MCF 10A (cell line): ENCODE measurements around the gene FAM114A1. TPM values are rescaled to one million over a fixed set of nuclear protein-coding genes. Genes with fewer than 3 reads are reported as not detected.
"Not testable (repeated sequence)": the region's sequence is repeated elsewhere in the genome, so short reads cannot be mapped to it uniquely, and the experiment has no call there.

Experiments
- BruUV-seq: library from RNA; stranded (reverse); fragments of 400-500 nt; replicated peaks from 2 replicates; lab custom pipeline; 2021; lab: Mats Ljungman, UMichigan
- CTCF ChIA-PET: fragments of 300-600 bp; sonication (Branson Sonifier 250); formaldehyde crosslinking; extraction: SDS; loops from one replicate; lab custom pipeline; 2021; ENCODE audit warnings: antibody characterized with exemption, inconsistent platforms; lab: Yijun Ruan, JAX
- POLR2A ChIA-PET: fragments of 300-600, 350-650 bp; sonication (Branson Sonifier 250); formaldehyde crosslinking; extraction: SDS; loops from one replicate; lab custom pipeline; 2020; ENCODE audit warnings: antibody characterized with exemption, inconsistent platforms; lab: Yijun Ruan, JAX
- DNase-seq: peaks from one replicate; pipeline ENCODE4 v3.0.0-alpha.2; 2018; ENCODE audit not compliant: unreplicated experiment
- H3K27ac Mint-ChIP-seq: one replicate; pipeline ENCODE4 v1.8.0; 2022; ENCODE audit warnings: mild to moderate bottlenecking, low read depth, mixed read lengths; ENCODE audit not compliant: unreplicated experiment
- H3K27me3 Mint-ChIP-seq: one replicate; pipeline ENCODE4 v1.8.0; 2022; ENCODE audit warnings: mixed read lengths; ENCODE audit not compliant: insufficient read depth, unreplicated experiment
- H3K36me3 Mint-ChIP-seq: one replicate; pipeline ENCODE4 v1.8.0; 2022; ENCODE audit warnings: mild to moderate bottlenecking, moderate library complexity, mixed read lengths; ENCODE audit not compliant: insufficient read depth, unreplicated experiment
- H3K4me1 Mint-ChIP-seq: one replicate; pipeline ENCODE4 v1.8.0; 2022; ENCODE audit warnings: mixed read lengths; ENCODE audit not compliant: insufficient read depth, unreplicated experiment
- H3K4me3 Mint-ChIP-seq: one replicate; pipeline ENCODE4 v1.8.0; 2022; ENCODE audit warnings: mild to moderate bottlenecking, moderate library complexity, mixed read lengths; ENCODE audit not compliant: unreplicated experiment
- H3K9me3 Mint-ChIP-seq: one replicate; pipeline ENCODE4 v1.8.0; 2022; ENCODE audit warnings: mixed read lengths; ENCODE audit not compliant: unreplicated experiment
- intact Hi-C: fragments of 100-400 bp; cut with micrococcal nuclease; formaldehyde crosslinking; loops from 2 replicates; pipeline ENCODE4 v1.14.1; 2022
- total RNA-seq: library from RNA; stranded (reverse); gene quantifications from 2 replicates; pipeline ENCODE4 v1.2.3, GENCODE V29; 2022
- TF ChIP-seq, protein P1 (sequence below): fragments of 200-600 bp; IDR thresholded peaks from one replicate; pipeline ENCODE4 v1.8.0; 2022; ENCODE audit warnings: antibody characterized with exemption, mild to moderate bottlenecking; ENCODE audit not compliant: unreplicated experiment

Gene FAM114A1
- total RNA-seq, 1 experiment from 2014 or later: 22.7 TPM

GRCh38 chr4:38940476-38940875, 72.9 kb downstream of the FAM114A1 start:
- Mint-ChIP-seq H3K4me3 (no peak overlapping the region), H3K36me3 (peaks cover 45% of the 10 kb centered on the region), H3K27me3 (no peaks in the 10 kb centered on the region), H3K27ac (no peak overlapping the region), H3K4me1 (no peaks in the 10 kb centered on the region), H3K9me3 (no peaks in the 10 kb centered on the region)
- no TSS peak for BruUV-seq
- ChIA-PET CTCF (interaction anchor here (0.9 to 1.0 kb wide), 2 partner anchors 105 to 195 kb away, joined by 3 to 8 read pairs; no protein-coding TSS in a partner anchor), POLR2A (no interaction called here)
- no peak for DNase-seq
- intact Hi-C loops: no loop called here
- TF ChIP-seq, protein P1, sequence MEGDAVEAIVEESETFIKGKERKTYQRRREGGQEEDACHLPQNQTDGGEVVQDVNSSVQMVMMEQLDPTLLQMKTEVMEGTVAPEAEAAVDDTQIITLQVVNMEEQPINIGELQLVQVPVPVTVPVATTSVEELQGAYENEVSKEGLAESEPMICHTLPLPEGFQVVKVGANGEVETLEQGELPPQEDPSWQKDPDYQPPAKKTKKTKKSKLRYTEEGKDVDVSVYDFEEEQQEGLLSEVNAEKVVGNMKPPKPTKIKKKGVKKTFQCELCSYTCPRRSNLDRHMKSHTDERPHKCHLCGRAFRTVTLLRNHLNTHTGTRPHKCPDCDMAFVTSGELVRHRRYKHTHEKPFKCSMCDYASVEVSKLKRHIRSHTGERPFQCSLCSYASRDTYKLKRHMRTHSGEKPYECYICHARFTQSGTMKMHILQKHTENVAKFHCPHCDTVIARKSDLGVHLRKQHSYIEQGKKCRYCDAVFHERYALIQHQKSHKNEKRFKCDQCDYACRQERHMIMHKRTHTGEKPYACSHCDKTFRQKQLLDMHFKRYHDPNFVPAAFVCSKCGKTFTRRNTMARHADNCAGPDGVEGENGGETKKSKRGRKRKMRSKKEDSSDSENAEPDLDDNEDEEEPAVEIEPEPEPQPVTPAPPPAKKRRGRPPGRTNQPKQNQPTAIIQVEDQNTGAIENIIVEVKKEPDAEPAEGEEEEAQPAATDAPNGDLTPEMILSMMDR: no peak

DNA sequence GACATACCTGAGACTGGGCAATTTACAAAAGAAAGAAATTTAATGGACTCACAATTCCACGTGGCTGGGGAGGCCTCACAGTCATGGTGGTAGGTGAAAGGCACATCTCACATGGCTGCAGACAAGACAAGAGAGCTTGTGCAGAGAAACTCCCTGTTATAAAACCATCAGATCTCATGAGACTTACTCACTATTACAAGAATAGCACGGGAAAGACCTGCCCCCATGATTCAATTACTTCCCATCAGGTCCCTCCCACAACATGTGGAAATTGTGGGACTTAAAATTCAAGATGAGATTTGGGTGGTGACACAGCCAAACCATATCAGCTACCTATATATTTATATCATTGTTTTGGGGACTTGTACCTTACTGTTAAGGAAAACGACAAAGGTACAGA, 74.3 kb downstream of the FAM114A1 start:
- H3K9me3 Mint-ChIP-seq, BruUV-seq, H3K27me3 Mint-ChIP-seq, H3K27ac Mint-ChIP-seq, intact Hi-C loops, H3K4me3 Mint-ChIP-seq, DNase-seq, H3K4me1 Mint-ChIP-seq: not testable (repeated sequence)
- peaks cover 35% of the 10 kb centered on the region for H3K36me3 Mint-ChIP-seq
- CTCF ChIA-PET: interaction anchor here (1.2 to 1.8 kb wide), 3 partner anchors 9 to 193 kb away, joined by 3 to 8 read pairs (median 5); no protein-coding TSS in a partner anchor
- POLR2A ChIA-PET: interaction anchor here (0.7 to 2.1 kb wide), 3 partner anchors 14 to 75 kb away, joined by 3 to 6 read pairs (median 4); partner anchors contain the start of gene FAM114A1

DNA sequence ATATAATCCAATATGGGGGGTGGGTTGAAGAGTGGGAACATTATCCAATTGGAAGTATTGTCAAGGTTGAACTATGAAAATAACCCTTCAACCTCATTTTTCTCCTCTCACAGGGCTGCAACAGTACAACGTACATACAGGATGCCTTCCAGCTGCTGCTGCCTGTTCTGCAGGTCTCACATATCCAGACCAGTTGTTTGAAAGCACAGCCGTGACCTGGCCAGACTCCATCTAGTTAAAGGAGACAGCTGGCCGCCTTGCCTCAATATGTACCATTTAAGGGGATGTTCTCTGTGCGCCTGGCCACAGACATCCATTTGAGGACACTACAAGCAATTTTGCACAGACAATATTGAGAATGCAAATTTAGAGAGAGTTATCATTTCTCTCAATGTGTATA, 75.7 kb downstream of the FAM114A1 start:
- ChIA-PET POLR2A (no interaction called here), CTCF (interaction anchor here (0.6 to 1.8 kb wide), 3 partner anchors 12 to 192 kb away, joined by 3 to 8 read pairs (median 3); no protein-coding TSS in a partner anchor)
- BruUV-seq: no TSS peak
- H3K4me3 Mint-ChIP-seq: no peak overlapping the region
- TF ChIP-seq, protein P1: no peak
- no peak for DNase-seq
- H3K27ac Mint-ChIP-seq: no peak overlapping the region
- intact Hi-C loops: no loop called here
- H3K36me3 Mint-ChIP-seq: peaks cover 24% of the 10 kb centered on the region
- H3K27me3 Mint-ChIP-seq: no peaks in the 10 kb centered on the region
- H3K4me1 Mint-ChIP-seq: peaks cover 5% of the 10 kb centered on the region
- no peaks in the 10 kb centered on the region for H3K9me3 Mint-ChIP-seq

DNA sequence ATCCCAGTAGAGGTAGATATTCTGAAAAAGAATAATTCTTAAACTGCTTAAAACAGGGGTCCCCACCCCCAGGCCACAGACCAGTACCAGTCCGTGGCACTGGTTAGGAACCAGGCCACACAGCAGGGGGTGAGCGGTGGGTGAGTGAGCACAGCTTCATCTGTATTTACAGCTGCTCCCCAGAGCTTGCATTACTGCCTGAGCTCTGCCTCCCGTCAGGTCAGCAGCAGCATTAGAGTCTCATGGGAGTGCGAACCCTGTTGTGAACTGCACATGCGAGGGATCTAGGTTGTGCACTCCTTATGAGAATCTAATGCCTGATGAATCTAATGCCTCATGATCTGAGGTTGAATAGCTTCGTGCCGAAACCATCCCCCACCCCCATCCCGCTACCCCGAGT, 76.8 kb downstream of the FAM114A1 start:
- DNase-seq: no peak
- BruUV-seq: no TSS peak
- ChIA-PET CTCF (no interaction called here), POLR2A (no interaction called here)
- Mint-ChIP-seq H3K27me3 (no peaks in the 10 kb centered on the region), H3K27ac (no peak overlapping the region), H3K36me3 (peaks cover 14% of the 10 kb centered on the region), H3K4me1 (peaks cover 16% of the 10 kb centered on the region), H3K4me3 (no peak overlapping the region), H3K9me3 (no peaks in the 10 kb centered on the region)
- intact Hi-C loops: no loop called here
- TF ChIP-seq, protein P1: no peak
